Measurements from ENCODE around the gene MEGF6. TPM values are rescaled to one million over a fixed set of nuclear protein-coding genes. Genes with fewer than 3 reads are reported as not detected.
A peak's percentile ranks its signal among the peaks of the same experiment; 100 is the strongest.

MEGF6 gene
- total RNA-seq, 3 donors from 2014 or later: 0.43 to 0.98 (median 0.84) TPM

GRCh38 chr1:3541936-3542335 is 69.4 kb downstream of the MEGF6 start:
- H3K9me3 Mint-ChIP-seq: no peaks in the 10 kb centered on the region
- ATAC-seq: no peak
- H3K4me1 Mint-ChIP-seq (ENCODE audit: low read depth): no peaks in the 10 kb centered on the region
- no peak for DNase-seq
- H3K36me3 Mint-ChIP-seq (ENCODE audit: insufficient read depth): no peaks in the 10 kb centered on the region
- no peak overlapping the region for H3K4me3 Mint-ChIP-seq
- no peaks in the 10 kb centered on the region for H3K27me3 Mint-ChIP-seq (ENCODE audit: low read depth)

- Mint-ChIP-seq H3K27me3 (ENCODE audit: low read depth) (no peaks in the 10 kb centered on the region), H3K36me3 (ENCODE audit: insufficient read depth) (no peaks in the 10 kb centered on the region), H3K4me3 (no peak overlapping the region), H3K4me1 (ENCODE audit: low read depth) (no peaks in the 10 kb centered on the region), H3K9me3 (no peaks in the 10 kb centered on the region)
- ATAC-seq (no peak), DNase-seq (no peak)
These were observed 69.8 kb downstream of the MEGF6 start for GRCh38 chr1:3541465-3541864.

GRCh38 chr1:3540876-3541275 is 70.4 kb downstream of the MEGF6 start:
- Mint-ChIP-seq H3K9me3 (no peaks in the 10 kb centered on the region), H3K27me3 (ENCODE audit: low read depth) (no peaks in the 10 kb centered on the region), H3K4me1 (ENCODE audit: low read depth) (no peaks in the 10 kb centered on the region), H3K4me3 (no peak overlapping the region), H3K36me3 (ENCODE audit: insufficient read depth) (no peaks in the 10 kb centered on the region)
- no peak for DNase-seq
- no peak for ATAC-seq

GRCh38 chr1:3539707-3540425 is 71.4 kb downstream of the MEGF6 start:
- ATAC-seq: no peak
- Mint-ChIP-seq H3K9me3 (no peaks in the 10 kb centered on the region), H3K4me1 (ENCODE audit: low read depth) (no peaks in the 10 kb centered on the region), H3K36me3 (ENCODE audit: insufficient read depth) (no peaks in the 10 kb centered on the region), H3K27me3 (ENCODE audit: low read depth) (no peaks in the 10 kb centered on the region), H3K4me3 (no peak overlapping the region)
- no peak for DNase-seq

GRCh38 chr1:3537359-3537758 is 73.9 kb downstream of the MEGF6 start:
- H3K9me3 Mint-ChIP-seq: no peaks in the 10 kb centered on the region
- no peaks in the 10 kb centered on the region for H3K36me3 Mint-ChIP-seq (ENCODE audit: insufficient read depth)
- no peak overlapping the region for H3K4me3 Mint-ChIP-seq
- DNase-seq (no peak), ATAC-seq (no peak)
- H3K4me1 Mint-ChIP-seq (ENCODE audit: low read depth): no peaks in the 10 kb centered on the region
- no peaks in the 10 kb centered on the region for H3K27me3 Mint-ChIP-seq (ENCODE audit: low read depth)

GRCh38 chr1:3536420-3537195 is 74.7 kb downstream of the MEGF6 start:
- no peaks in the 10 kb centered on the region for H3K9me3 Mint-ChIP-seq
- no peaks in the 10 kb centered on the region for H3K4me1 Mint-ChIP-seq (ENCODE audit: low read depth)
- no peak for ATAC-seq
- no peak for DNase-seq
- no peaks in the 10 kb centered on the region for H3K27me3 Mint-ChIP-seq (ENCODE audit: low read depth)
- H3K36me3 Mint-ChIP-seq (ENCODE audit: insufficient read depth): no peaks in the 10 kb centered on the region
- H3K4me3 Mint-ChIP-seq: no peak overlapping the region

GRCh38 chr1:3535732-3536131 is 75.6 kb downstream of the MEGF6 start:
- Mint-ChIP-seq H3K27me3 (ENCODE audit: low read depth) (no peaks in the 10 kb centered on the region), H3K36me3 (ENCODE audit: insufficient read depth) (no peaks in the 10 kb centered on the region), H3K4me3 (no peak overlapping the region), H3K4me1 (ENCODE audit: low read depth) (peaks cover 2% of the 10 kb centered on the region), H3K9me3 (no peaks in the 10 kb centered on the region)
- ATAC-seq (no peak), DNase-seq (no peak)

- Mint-ChIP-seq H3K9me3 (no peaks in the 10 kb centered on the region), H3K36me3 (ENCODE audit: insufficient read depth) (no peaks in the 10 kb centered on the region), H3K4me1 (ENCODE audit: low read depth) (peaks cover 8% of the 10 kb centered on the region), H3K27me3 (ENCODE audit: low read depth) (no peaks in the 10 kb centered on the region), H3K4me3 (no peak overlapping the region)
- DNase-seq: no peak
- ATAC-seq: no peak
These were observed 76.3 kb downstream of the MEGF6 start for GRCh38 chr1:3534803-3535637.

GRCh38 chr1:3533067-3534048 is 78.0 kb downstream of the MEGF6 start:
- ATAC-seq (no peak), DNase-seq (no peak)
- no peaks in the 10 kb centered on the region for H3K36me3 Mint-ChIP-seq (ENCODE audit: insufficient read depth)
- no peaks in the 10 kb centered on the region for H3K27me3 Mint-ChIP-seq (ENCODE audit: low read depth)
- peaks cover 14% of the 10 kb centered on the region for H3K4me1 Mint-ChIP-seq (ENCODE audit: low read depth)
- H3K9me3 Mint-ChIP-seq: no peaks in the 10 kb centered on the region
- H3K4me3 Mint-ChIP-seq: no peak overlapping the region

- Mint-ChIP-seq H3K27me3 (ENCODE audit: low read depth) (no peaks in the 10 kb centered on the region), H3K9me3 (no peaks in the 10 kb centered on the region), H3K36me3 (ENCODE audit: insufficient read depth) (no peaks in the 10 kb centered on the region), H3K4me3 (peak overlapping the region; percentile 51), H3K4me1 (ENCODE audit: low read depth) (peaks cover 19% of the 10 kb centered on the region)
- ATAC-seq (no peak), DNase-seq (no peak)
These were observed 79.4 kb downstream of the MEGF6 start for GRCh38 chr1:3531928-3532327.

GRCh38 chr1:3530926-3531818 is 80.1 kb downstream of the MEGF6 start:
- Mint-ChIP-seq H3K4me1 (ENCODE audit: low read depth) (peaks cover 19% of the 10 kb centered on the region), H3K27me3 (ENCODE audit: low read depth) (no peaks in the 10 kb centered on the region), H3K9me3 (no peaks in the 10 kb centered on the region), H3K4me3 (peak overlapping the region; percentile 81), H3K36me3 (ENCODE audit: insufficient read depth) (no peaks in the 10 kb centered on the region)
- ATAC-seq (peak; percentile 86 to 87), DNase-seq (peak; percentile 71)

- H3K36me3 Mint-ChIP-seq (ENCODE audit: insufficient read depth): no peaks in the 10 kb centered on the region
- no peaks in the 10 kb centered on the region for H3K27me3 Mint-ChIP-seq (ENCODE audit: low read depth)
- DNase-seq: no peak
- H3K9me3 Mint-ChIP-seq: no peaks in the 10 kb centered on the region
- peaks cover 19% of the 10 kb centered on the region for H3K4me1 Mint-ChIP-seq (ENCODE audit: low read depth)
- ATAC-seq: no peak
- peak overlapping the region; percentile 76 for H3K4me3 Mint-ChIP-seq
These were observed 81.0 kb downstream of the MEGF6 start for GRCh38 chr1:3530086-3530925.
